ENCODE results near the gene AFAP1L1.

Gene AFAP1L1

DNA sequence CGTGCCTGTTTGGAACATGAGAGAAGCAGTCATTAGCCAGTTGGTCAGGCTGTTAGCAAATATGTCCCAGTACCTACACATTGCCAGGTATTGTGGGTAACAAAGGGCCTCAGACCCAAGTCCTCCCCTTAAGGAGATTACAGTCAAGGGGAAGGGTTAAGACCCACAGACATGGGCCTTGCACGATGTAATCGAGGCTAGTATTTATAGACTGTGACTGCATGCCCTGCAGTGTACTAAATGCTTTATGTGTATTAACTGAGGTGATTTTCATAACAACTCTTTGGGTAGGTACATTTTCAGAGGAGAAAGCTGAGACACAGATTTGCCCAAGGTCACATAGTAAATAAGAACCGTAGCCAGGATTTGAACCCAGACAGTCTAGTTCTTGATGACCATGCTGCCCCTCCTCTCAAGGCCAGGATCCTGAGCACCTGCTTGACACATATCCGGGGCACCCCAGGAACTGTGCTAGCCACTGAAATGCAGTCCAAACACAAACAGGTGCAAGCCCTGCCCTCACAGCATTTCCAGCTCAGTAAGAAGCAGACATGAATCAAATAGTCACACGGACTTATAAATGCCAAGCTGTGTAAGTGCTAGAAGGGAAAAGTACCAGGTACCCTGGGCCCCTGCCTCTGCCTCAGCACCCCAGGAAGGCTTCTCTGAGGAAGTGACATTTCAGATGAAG lies 41.6 kb downstream of the AFAP1L1 start:
- H3K27ac ChIP-seq (ENCODE audit: low read depth, low read length): no peak overlapping the region
- H3K27me3 ChIP-seq (ENCODE audit: control insufficient read depth, insufficient read depth, low read length): no peaks in the 10 kb centered on the region
- no peak overlapping the region for H3K9ac ChIP-seq (ENCODE audit: low read length)
- H3K4me1 ChIP-seq (ENCODE audit: control insufficient read depth, insufficient read depth, low read length): peaks cover 4% of the 10 kb centered on the region
- H3K36me3 ChIP-seq (ENCODE audit: control insufficient read depth, insufficient read depth, low read length): no peaks in the 10 kb centered on the region
- H3K4me3 ChIP-seq (ENCODE audit: low read length): no peak overlapping the region

DNA sequence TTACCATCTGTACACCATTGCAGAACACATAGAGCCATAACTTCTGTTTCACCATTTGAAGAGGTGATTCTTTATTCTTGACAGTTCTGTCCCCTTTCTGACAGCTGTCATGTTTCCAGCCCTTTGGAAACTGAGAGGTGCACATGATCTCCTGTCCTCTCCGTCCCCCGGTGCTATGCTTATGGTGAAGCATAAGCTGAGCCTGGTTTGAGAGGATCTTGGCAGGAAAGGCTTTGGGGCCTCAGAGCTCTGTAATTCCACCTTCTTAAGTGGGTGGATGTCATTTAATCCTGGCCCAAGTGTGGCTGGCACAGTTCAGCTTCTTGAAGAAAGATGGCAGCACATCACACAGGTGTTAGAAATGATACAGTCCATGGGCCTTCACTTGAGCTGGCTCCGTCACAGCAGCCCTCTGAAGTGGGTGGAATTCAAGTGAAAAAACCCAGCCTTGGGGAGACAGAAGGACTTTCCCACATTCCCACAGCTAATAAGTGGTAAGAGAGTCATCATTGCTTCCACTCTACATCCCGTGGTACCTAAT lies 43.0 kb downstream of the AFAP1L1 start:
- H3K27me3 ChIP-seq (ENCODE audit: control insufficient read depth, insufficient read depth, low read length): no peaks in the 10 kb centered on the region
- no peaks in the 10 kb centered on the region for H3K36me3 ChIP-seq (ENCODE audit: control insufficient read depth, insufficient read depth, low read length)
- no peak overlapping the region for H3K27ac ChIP-seq (ENCODE audit: low read depth, low read length)
- H3K9ac ChIP-seq (ENCODE audit: low read length): no peak overlapping the region
- H3K4me1 ChIP-seq (ENCODE audit: control insufficient read depth, insufficient read depth, low read length): peaks cover 4% of the 10 kb centered on the region
- H3K4me3 ChIP-seq (ENCODE audit: low read length): no peak overlapping the region

DNA sequence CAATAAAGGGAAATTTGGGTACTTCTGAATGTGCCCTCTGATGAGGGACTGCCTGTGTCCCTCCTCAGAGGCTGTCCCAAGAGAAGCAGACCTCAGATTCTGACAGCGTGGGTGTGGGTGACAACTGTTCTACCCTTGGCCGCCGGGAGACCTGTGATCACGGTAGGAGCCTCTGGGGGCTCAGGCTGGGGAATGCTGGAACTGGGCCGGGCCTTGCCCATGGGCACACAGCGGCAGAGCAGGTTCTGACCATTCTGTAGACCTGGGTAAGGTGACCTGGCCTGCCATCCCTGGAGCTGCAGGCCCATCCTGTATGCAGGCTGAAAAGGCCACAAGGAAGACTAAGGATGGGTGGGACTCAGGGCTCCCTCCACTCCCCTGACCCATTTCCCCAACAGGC lies 44.1 kb downstream of the AFAP1L1 start:
- Histone ChIP-seq H3K4me3 (ENCODE audit: low read length) (no peak overlapping the region), H3K4me1 (ENCODE audit: control insufficient read depth, insufficient read depth, low read length) (peaks cover 11% of the 10 kb centered on the region), H3K9ac (ENCODE audit: low read length) (no peak overlapping the region), H3K36me3 (ENCODE audit: control insufficient read depth, insufficient read depth, low read length) (no peaks in the 10 kb centered on the region), H3K27me3 (ENCODE audit: control insufficient read depth, insufficient read depth, low read length) (no peaks in the 10 kb centered on the region), H3K27ac (ENCODE audit: low read depth, low read length) (no peak overlapping the region)

DNA sequence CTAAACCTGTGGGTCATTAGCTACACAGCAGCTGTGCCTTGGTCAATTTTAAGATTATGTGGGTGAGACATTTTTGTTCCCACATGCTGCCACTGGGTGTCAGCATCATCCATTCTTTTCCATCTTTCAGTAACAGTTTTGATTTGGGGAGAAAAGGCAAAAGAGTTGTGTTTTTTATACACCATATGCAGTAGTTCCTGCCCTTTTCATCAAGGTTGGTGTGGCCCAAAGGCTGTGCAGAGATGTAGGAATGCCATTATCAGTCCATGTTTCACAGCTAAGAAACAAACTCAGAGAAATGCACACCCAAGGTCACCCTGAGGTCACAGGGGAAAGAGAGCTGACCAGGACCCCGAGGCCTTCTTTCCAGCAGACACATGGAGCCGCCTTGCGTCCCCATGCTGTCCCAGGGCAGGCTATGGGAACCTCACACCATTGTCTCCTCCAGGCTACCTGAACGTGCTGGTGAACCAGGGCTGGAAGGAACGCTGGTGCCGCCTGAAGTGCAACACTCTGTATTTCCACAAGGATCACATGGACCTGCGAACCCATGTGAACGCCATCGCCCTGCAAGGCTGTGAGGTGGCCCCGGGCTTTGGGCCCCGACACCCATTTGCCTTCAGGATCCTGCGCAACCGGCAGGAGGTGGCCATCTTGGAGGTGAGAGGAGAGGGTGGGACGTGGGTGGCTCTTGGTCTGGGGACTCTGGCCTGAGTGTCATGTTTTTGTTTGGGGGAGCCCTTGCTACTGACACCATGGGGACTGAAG lies 45.8 kb downstream of the AFAP1L1 start:
- Histone ChIP-seq H3K9ac (ENCODE audit: low read length) (no peak overlapping the region), H3K36me3 (ENCODE audit: control insufficient read depth, insufficient read depth, low read length) (no peaks in the 10 kb centered on the region), H3K4me3 (ENCODE audit: low read length) (no peak overlapping the region), H3K27ac (ENCODE audit: low read depth, low read length) (peak overlapping the region; percentile 42), H3K4me1 (ENCODE audit: control insufficient read depth, insufficient read depth, low read length) (peaks cover 15% of the 10 kb centered on the region), H3K27me3 (ENCODE audit: control insufficient read depth, insufficient read depth, low read length) (no peaks in the 10 kb centered on the region)

DNA sequence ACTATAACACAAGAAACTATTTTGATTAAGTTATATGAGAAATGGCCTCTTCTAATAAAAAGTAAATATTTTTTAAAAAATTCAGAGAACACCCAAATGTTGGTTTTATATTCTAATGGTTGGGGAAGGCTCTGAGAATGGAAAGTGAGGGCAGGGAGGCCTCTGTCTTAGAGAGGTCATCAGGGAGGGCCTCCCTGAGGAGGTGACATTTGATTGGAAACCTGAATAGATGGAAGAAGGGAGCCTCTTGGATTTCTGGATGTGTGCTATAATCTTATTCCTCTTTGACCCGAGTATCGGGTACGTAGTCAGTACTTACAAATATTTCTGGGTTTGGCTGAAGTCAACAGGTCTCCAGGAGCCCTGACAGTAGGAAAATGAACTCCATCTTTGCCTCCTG lies 47.5 kb downstream of the AFAP1L1 start:
- Histone ChIP-seq H3K4me1 (ENCODE audit: control insufficient read depth, insufficient read depth, low read length) (peaks cover 15% of the 10 kb centered on the region), H3K27me3 (ENCODE audit: control insufficient read depth, insufficient read depth, low read length) (no peaks in the 10 kb centered on the region), H3K36me3 (ENCODE audit: control insufficient read depth, insufficient read depth, low read length) (no peaks in the 10 kb centered on the region), H3K9ac (ENCODE audit: low read length) (no peak overlapping the region), H3K27ac (ENCODE audit: low read depth, low read length) (peak overlapping the region; percentile 44), H3K4me3 (ENCODE audit: low read length) (no peak overlapping the region)

DNA sequence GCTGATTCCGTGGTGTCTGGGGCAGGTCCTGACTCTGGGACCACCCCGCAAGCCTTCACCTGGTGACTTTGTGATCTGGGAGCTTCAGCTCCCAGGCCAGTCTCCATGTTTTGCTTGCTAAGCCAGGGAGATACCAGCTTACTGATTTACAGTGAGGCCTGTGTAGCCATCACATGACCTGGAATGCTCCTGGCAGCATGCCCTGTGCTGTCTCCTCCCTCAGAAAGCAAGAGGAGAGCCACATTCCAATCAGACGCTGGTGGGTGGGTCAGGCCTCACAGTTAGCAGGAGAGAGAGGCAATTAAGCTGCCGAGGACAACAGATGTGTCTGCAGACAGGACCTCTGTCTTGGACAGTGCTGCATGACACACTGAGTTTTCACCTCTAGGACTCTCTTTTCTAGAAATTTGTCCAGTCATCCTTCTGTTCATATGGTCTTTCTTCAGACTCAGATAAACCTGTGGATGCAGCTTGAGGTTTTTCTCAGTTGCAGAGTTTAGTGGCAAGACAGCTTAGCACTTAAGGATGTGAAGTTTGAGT lies 49.2 kb downstream of the AFAP1L1 start:
- peak overlapping the region; percentile 62 for H3K27ac ChIP-seq (ENCODE audit: low read depth, low read length)
- no peak overlapping the region for H3K9ac ChIP-seq (ENCODE audit: low read length)
- no peaks in the 10 kb centered on the region for H3K27me3 ChIP-seq (ENCODE audit: control insufficient read depth, insufficient read depth, low read length)
- H3K4me3 ChIP-seq (ENCODE audit: low read length): peak overlapping the region; percentile 12
- peaks cover 15% of the 10 kb centered on the region for H3K4me1 ChIP-seq (ENCODE audit: control insufficient read depth, insufficient read depth, low read length)
- H3K36me3 ChIP-seq (ENCODE audit: control insufficient read depth, insufficient read depth, low read length): no peaks in the 10 kb centered on the region

DNA sequence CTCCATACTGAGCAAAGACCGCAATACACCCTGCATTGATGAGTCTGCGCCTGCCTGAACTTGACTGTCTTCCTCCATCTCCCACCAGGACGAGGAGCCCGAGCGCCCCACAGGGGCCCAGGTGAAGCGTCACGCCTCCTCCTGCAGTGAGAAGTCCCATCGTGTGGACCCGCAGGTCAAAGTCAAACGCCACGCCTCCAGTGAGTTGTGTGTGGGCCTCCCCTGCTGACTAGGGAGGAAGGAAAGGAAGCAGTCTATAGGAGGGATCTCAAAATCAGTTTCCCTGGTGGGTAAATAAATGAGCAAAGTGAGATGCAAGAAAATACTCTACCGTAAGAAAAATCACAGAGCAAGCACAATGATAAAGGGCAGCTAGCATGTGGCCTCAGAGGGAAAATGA lies 50.9 kb downstream of the AFAP1L1 start:
- no peak overlapping the region for H3K9ac ChIP-seq (ENCODE audit: low read length)
- no peaks in the 10 kb centered on the region for H3K36me3 ChIP-seq (ENCODE audit: control insufficient read depth, insufficient read depth, low read length)
- peaks cover 12% of the 10 kb centered on the region for H3K4me1 ChIP-seq (ENCODE audit: control insufficient read depth, insufficient read depth, low read length)
- H3K27ac ChIP-seq (ENCODE audit: low read depth, low read length): no peak overlapping the region
- H3K4me3 ChIP-seq (ENCODE audit: low read length): no peak overlapping the region
- no peaks in the 10 kb centered on the region for H3K27me3 ChIP-seq (ENCODE audit: control insufficient read depth, insufficient read depth, low read length)

DNA sequence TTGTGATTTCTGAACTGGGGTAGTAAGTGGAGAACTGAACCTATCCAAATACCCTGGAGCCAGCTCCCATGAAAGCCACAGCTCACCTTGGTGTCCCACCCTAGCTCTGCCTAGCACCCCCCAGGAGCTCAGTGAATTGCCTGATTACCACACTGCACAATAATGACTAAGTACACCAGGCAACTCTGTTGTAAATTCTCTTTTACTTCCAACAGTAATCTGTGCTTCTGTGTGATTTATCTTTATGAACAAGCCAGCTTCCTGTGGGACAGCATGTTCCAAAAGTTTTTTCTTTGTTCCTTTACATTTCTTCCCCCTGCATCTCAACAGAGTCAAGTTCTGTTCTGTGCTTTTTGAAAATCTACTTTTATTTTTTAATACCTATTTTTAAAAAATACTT lies 51.6 kb downstream of the AFAP1L1 start:
- Histone ChIP-seq H3K27ac (ENCODE audit: low read depth, low read length) (no peak overlapping the region), H3K4me1 (ENCODE audit: control insufficient read depth, insufficient read depth, low read length) (peaks cover 11% of the 10 kb centered on the region), H3K9ac (ENCODE audit: low read length) (no peak overlapping the region), H3K36me3 (ENCODE audit: control insufficient read depth, insufficient read depth, low read length) (no peaks in the 10 kb centered on the region), H3K4me3 (ENCODE audit: low read length) (no peak overlapping the region), H3K27me3 (ENCODE audit: control insufficient read depth, insufficient read depth, low read length) (no peaks in the 10 kb centered on the region)

DNA sequence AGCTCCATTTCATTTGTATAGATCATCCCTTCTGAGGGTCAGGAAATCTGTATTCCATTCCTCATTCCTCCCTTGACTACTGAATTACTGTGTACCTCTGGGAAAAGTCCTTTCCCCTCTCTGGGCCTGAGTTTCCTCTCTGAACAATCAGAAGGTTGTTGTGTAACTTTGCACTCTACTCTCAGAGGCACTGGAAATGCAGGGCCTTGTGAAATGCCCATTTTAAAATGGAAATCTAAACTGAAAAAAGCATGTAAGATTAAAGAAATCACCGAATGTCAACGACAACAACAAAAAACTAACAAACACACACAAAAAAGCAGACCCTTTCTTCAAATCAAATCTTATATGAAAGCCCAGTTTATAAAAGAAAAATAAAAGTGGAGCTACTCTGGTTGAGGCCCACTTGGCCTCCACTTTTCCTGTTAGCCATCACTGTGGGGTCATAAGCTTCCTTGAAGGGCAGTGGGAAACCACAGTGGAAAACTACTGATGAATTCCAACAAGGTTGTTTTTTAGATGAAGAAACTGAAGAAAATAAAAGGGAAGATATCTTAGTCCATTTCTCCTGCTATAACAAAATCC lies 52.1 kb downstream of the AFAP1L1 start:
- Histone ChIP-seq H3K27me3 (ENCODE audit: control insufficient read depth, insufficient read depth, low read length) (no peaks in the 10 kb centered on the region), H3K4me1 (ENCODE audit: control insufficient read depth, insufficient read depth, low read length) (peaks cover 11% of the 10 kb centered on the region), H3K27ac (ENCODE audit: low read depth, low read length) (no peak overlapping the region), H3K9ac (ENCODE audit: low read length) (no peak overlapping the region), H3K36me3 (ENCODE audit: control insufficient read depth, insufficient read depth, low read length) (no peaks in the 10 kb centered on the region), H3K4me3 (ENCODE audit: low read length) (no peak overlapping the region)

DNA sequence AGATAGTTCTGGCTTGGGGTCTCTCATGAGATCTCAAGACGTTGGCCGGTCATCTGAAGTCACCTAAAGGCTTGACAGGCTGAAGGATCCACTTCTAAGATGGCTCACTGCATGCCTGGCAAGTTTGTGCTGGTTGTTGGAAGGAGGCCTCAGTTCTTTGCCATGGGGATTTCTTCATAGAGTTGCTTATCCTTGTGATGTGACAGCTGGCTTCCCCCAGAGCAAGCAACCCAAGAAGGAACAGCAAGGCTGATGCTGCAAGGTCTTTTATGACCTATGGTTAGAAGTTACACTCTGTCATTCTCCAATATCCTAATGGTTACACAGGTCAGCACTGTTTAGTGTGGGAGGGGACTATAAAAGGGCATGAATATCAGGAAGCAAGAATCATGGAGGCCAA lies 53.0 kb downstream of the AFAP1L1 start:
- H3K36me3 ChIP-seq (ENCODE audit: control insufficient read depth, insufficient read depth, low read length): no peaks in the 10 kb centered on the region
- no peaks in the 10 kb centered on the region for H3K27me3 ChIP-seq (ENCODE audit: control insufficient read depth, insufficient read depth, low read length)
- no peak overlapping the region for H3K9ac ChIP-seq (ENCODE audit: low read length)
- H3K4me1 ChIP-seq (ENCODE audit: control insufficient read depth, insufficient read depth, low read length): peaks cover 11% of the 10 kb centered on the region
- no peak overlapping the region for H3K27ac ChIP-seq (ENCODE audit: low read depth, low read length)
- H3K4me3 ChIP-seq (ENCODE audit: low read length): no peak overlapping the region

DNA sequence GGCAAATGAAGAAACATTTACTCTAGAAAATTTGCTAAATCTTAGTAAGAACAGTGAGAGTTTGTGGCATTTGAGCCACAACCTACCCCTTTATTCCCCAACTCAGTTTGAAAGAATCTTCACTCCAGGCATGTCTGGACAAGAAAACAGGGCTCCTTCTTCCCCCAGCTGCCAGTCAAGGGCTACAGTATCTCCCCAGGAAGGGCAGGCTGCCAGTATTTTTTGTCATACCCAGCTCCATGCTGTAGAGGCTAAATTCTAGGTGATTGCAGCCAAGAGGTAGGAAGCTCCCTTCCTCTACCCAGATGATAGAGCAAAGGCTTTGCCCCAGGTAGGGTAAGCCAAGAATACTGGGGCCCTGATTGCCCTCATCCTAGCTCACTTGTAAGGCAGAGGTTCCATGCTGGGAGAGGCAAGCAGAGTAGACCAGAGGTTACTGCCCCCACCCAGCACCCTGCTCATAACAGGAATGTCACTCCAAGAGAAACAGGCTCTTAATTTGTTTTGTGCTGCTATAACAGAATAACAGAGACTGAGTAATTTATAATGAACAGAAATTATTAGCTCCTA lies 53.6 kb downstream of the AFAP1L1 start:
- no peak overlapping the region for H3K27ac ChIP-seq (ENCODE audit: low read depth, low read length)
- no peak overlapping the region for H3K9ac ChIP-seq (ENCODE audit: low read length)
- H3K4me1 ChIP-seq (ENCODE audit: control insufficient read depth, insufficient read depth, low read length): peaks cover 9% of the 10 kb centered on the region
- H3K4me3 ChIP-seq (ENCODE audit: low read length): no peak overlapping the region
- no peaks in the 10 kb centered on the region for H3K36me3 ChIP-seq (ENCODE audit: control insufficient read depth, insufficient read depth, low read length)
- H3K27me3 ChIP-seq (ENCODE audit: control insufficient read depth, insufficient read depth, low read length): no peaks in the 10 kb centered on the region

DNA sequence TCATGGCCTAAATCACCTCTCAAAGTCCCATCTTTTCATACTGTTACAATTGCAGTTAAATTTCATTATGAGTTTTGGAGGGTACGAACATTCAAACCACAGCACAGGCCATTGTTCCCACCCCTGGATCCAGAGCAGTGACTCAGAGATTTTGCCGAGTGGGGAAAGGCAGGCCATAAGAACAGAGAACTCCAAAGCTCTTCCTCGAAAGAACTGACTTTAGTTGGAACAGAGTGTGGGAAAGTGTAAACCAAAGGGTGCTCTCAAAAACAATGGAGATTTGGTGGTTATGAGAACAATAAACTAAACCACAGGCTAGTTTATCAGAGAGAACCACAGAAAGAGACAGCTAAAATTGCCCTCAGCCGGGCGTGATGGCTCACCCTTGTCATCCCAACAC lies 54.2 kb downstream of the AFAP1L1 start:
- peaks cover 3% of the 10 kb centered on the region for H3K4me1 ChIP-seq (ENCODE audit: control insufficient read depth, insufficient read depth, low read length)
- no peak overlapping the region for H3K27ac ChIP-seq (ENCODE audit: low read depth, low read length)
- no peak overlapping the region for H3K4me3 ChIP-seq (ENCODE audit: low read length)
- H3K9ac ChIP-seq (ENCODE audit: low read length): no peak overlapping the region
- H3K27me3 ChIP-seq (ENCODE audit: control insufficient read depth, insufficient read depth, low read length): no peaks in the 10 kb centered on the region
- H3K36me3 ChIP-seq (ENCODE audit: control insufficient read depth, insufficient read depth, low read length): no peaks in the 10 kb centered on the region

Data from rectal smooth muscle tissue (tissue), 1 donor.